Erythroblast (primary cell): ENCODE measurements around the gene BSN.

Experiments
- GATA1 ChIP-seq: IDR thresholded peaks from 2 replicates; pipeline ENCODE4 v1.6.1; 2011; ENCODE audit warnings: low read depth, mild to moderate bottlenecking, control low read depth, low read length, moderate library complexity
- POLR2A ChIP-seq: IDR thresholded peaks from 2 replicates; pipeline ENCODE4 v1.6.1; 2011; ENCODE audit warnings: mild to moderate bottlenecking, low read length

- TF ChIP-seq POLR2A (no peak), GATA1 (no peak)
Measured at GRCh38 chr3:49717959-49718857, 163.9 kb downstream of the BSN start.
